Endothelial cell of umbilical vein (primary cell): ENCODE results near the gene CD44.

Source experiments
- CTCF ChIP-seq, 2 donors: IDR thresholded peaks; 1 replicate in 1 of 2; 2 replicates in 1 of 2; pipeline ENCODE4 v1.5.1; 2011; ENCODE audit warnings: low read length in 2 of 2, mild to moderate bottlenecking in 2 of 2, moderate library complexity in 2 of 2, control low read depth in 1 of 2, inconsistent platforms in 1 of 2, low read depth in 1 of 2; ENCODE audit not compliant: insufficient read depth in 1 of 2; ENCODE audit errors: extremely low read depth in 1 of 2
- POLR2A ChIP-seq: IDR thresholded peaks from 2 replicates; pipeline ENCODE4 v1.6.1; 2012; ENCODE audit warnings: low read depth, mild to moderate bottlenecking, control low read depth, low read length
- POLR2AphosphoS5 ChIP-seq: IDR thresholded peaks from 2 replicates; pipeline ENCODE4 v1.6.1; 2012; ENCODE audit warnings: low read depth, mild to moderate bottlenecking, control low read depth, low read length, moderate library complexity; ENCODE audit not compliant: insufficient read depth

- TF ChIP-seq CTCF (IDR thresholded peaks at IDR 0.05; ENCODE audit: extremely low read depth in 1 of 2, insufficient read depth in 1 of 2, low read depth in 1 of 2, low read length in 2 of 2) (no peak), POLR2A (no peak), POLR2AphosphoS5 (no peak)
Measured at GRCh38 chr11:35215945-35216344, 77.0 kb downstream of the CD44 start.
